GM10266 (cell line): ENCODE measurements around the gene EIF2S3.

Experiments used
- DNase-seq: peaks from one replicate; pipeline ENCODE4 v3.0.0; 2012; ENCODE audit errors: extremely low spot score
- CTCF ChIP-seq: IDR thresholded peaks from 2 replicates; pipeline ENCODE4 v1.5.1; 2012; ENCODE audit warnings: mild to moderate bottlenecking, low read depth; ENCODE audit not compliant: control insufficient read depth, insufficient read depth; ENCODE audit errors: missing control alignments

Gene EIF2S3

GRCh38 chrX:24054182-24055042, at the start of gene EIF2S3:
TSS of gene EIF2S3 (plus strand) at chrX:24054956. CDS start at chrX:24054969, 13 bp downstream.
- peak; percentile 40 for TF ChIP-seq CTCF
- DNase-seq: peak; percentile 81

GRCh38 chrX:24005028-24005427, 49.7 kb upstream of the EIF2S3 start:
- DNase-seq: no peak
- no peak for TF ChIP-seq CTCF

- TF ChIP-seq CTCF: no peak
- DNase-seq: no peak
These were observed 48.9 kb upstream of the EIF2S3 start for GRCh38 chrX:24005867-24006266.

GRCh38 chrX:24012266-24012665, 42.5 kb upstream of the EIF2S3 start:
- DNase-seq: no peak
- TF ChIP-seq CTCF: no peak

- DNase-seq: no peak
- no peak for TF ChIP-seq CTCF
These were observed 40.3 kb upstream of the EIF2S3 start for GRCh38 chrX:24014388-24015018.

- no peak for DNase-seq
- no peak for TF ChIP-seq CTCF
These were observed 37.1 kb upstream of the EIF2S3 start for GRCh38 chrX:24017674-24018073.

GRCh38 chrX:24018809-24019208, 35.9 kb upstream of the EIF2S3 start:
- DNase-seq: no peak
- no peak for TF ChIP-seq CTCF
